Mesendoderm (in vitro differentiated cells): ENCODE data around the gene TMTC2.

Source experiments
- DNase-seq: peaks from one replicate; pipeline ENCODE4 v3.0.0; 2013
- H2AK5ac ChIP-seq: 2 replicates; pipeline ENCODE4 v1.6.1; 2013; ENCODE audit warnings: low read length, inconsistent platforms
- H2BK120ac ChIP-seq: 2 replicates; pipeline ENCODE4 v1.6.1; 2013; ENCODE audit warnings: low read depth, mild to moderate bottlenecking, low read length, moderate library complexity, mixed read lengths
- H2BK15ac ChIP-seq: replicated peaks from 2 replicates; pipeline ENCODE4 v1.6.1; 2013; ENCODE audit warnings: low read depth, mild to moderate bottlenecking, moderate library complexity
- H2BK5ac ChIP-seq: 2 replicates; pipeline ENCODE4 v1.6.1; 2013; ENCODE audit warnings: low read length, inconsistent platforms
- H3K18ac ChIP-seq: 2 replicates; pipeline ENCODE4 v1.6.1; 2013; ENCODE audit warnings: mild to moderate bottlenecking, low read length, mixed read lengths
- H3K23ac ChIP-seq: one replicate; pipeline ENCODE4 v1.6.1; 2013; ENCODE audit warnings: low read length
- H3K27ac ChIP-seq: 2 replicates; pipeline ENCODE4 v1.5.1; 2013; ENCODE audit warnings: low read depth, mild to moderate bottlenecking, inconsistent platforms, low read length, moderate library complexity
- H3K27me3 ChIP-seq: 2 replicates; pipeline ENCODE4 v1.6.1; 2013; ENCODE audit warnings: low read length, control low read depth, mild to moderate bottlenecking, inconsistent platforms; ENCODE audit not compliant: insufficient read depth, poor library complexity
- H3K36me3 ChIP-seq: 2 replicates; pipeline ENCODE4 v1.6.1; 2013; ENCODE audit warnings: low read length, inconsistent platforms; ENCODE audit not compliant: control insufficient read depth, insufficient read depth
- H3K4ac ChIP-seq: one replicate; pipeline ENCODE4 v1.6.1; 2013; ENCODE audit warnings: low read depth, mild to moderate bottlenecking, low read length, moderate library complexity
- H3K4me1 ChIP-seq: 2 replicates; pipeline ENCODE4 v1.6.1; 2013; ENCODE audit warnings: low read depth, low read length, inconsistent platforms; ENCODE audit not compliant: control insufficient read depth
- H3K4me2 ChIP-seq: 2 replicates; pipeline ENCODE4 v1.6.1; 2013; ENCODE audit warnings: low read length
- H3K4me3 ChIP-seq: 2 replicates; pipeline ENCODE4 v1.5.1; 2013; ENCODE audit warnings: mild to moderate bottlenecking, low read length
- H3K56ac ChIP-seq: one replicate; pipeline ENCODE4 v1.6.1; 2013; ENCODE audit warnings: low read length
- H3K79me1 ChIP-seq: 2 replicates; pipeline ENCODE4 v1.6.1; 2013; ENCODE audit warnings: low read length, inconsistent platforms
- H3K79me2 ChIP-seq: 2 replicates; pipeline ENCODE4 v1.6.1; 2013; ENCODE audit warnings: mild to moderate bottlenecking, low read length; ENCODE audit not compliant: control insufficient read depth, insufficient read depth
- H3K9ac ChIP-seq: 2 replicates; pipeline ENCODE4 v1.6.1; 2013; ENCODE audit warnings: low read length, inconsistent platforms
- H4K5ac ChIP-seq: one replicate; pipeline ENCODE4 v1.6.1; 2013; ENCODE audit warnings: low read length
- H4K8ac ChIP-seq: one replicate; pipeline ENCODE4 v1.6.1; 2013; ENCODE audit warnings: low read depth, mild to moderate bottlenecking, control low read depth, low read length, moderate library complexity
- WGBS: extraction: QIAGEN DNeasy Blood & Tissue Kit; methylation state at CpG from one replicate; pipeline ENCODE4 v1.1.7; 2013; ENCODE audit warnings: low lambda C conversion rate, missing lambda C conversion rate; ENCODE audit not compliant: insufficient coverage; ENCODE audit errors: extremely low coverage; 5-methylcytosine and 5-hydroxymethylcytosine counted together

The TMTC2 gene

DNA sequence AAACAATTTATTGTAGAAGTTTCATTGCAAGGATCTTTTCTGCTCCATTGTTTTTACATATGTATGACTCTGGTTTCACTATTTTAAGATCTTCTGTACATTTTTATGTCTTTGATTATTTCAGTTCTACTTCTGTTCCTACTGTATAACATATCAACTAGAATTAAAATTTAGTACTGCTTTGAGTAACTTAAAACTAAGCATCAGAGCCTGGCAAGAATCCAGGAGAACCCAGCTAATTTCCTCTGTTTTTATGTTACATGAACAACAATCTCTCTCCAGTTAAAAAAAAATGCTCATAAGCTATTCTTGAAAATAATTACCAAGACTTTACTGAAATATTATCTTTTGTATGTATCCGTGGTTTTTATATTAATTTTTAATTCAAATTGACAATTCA is 370.7 kb downstream of the TMTC2 start:
- Histone ChIP-seq H3K4me1 (no peaks in the 10 kb centered on the region), H2BK5ac (no peak overlapping the region), H3K4ac (no peak overlapping the region), H3K27me3 (no peaks in the 10 kb centered on the region), H2BK120ac (no peak overlapping the region), H3K23ac (no peak overlapping the region), H3K9ac (no peak overlapping the region), H3K18ac (no peak overlapping the region), H3K79me2 (no peaks in the 10 kb centered on the region), H3K4me3 (no peak overlapping the region), H3K79me1 (no peaks in the 10 kb centered on the region), H3K36me3 (no peaks in the 10 kb centered on the region), H4K5ac (no peak overlapping the region), H3K4me2 (no peak overlapping the region), H2BK15ac (no peak overlapping the region), H3K56ac (no peak overlapping the region), H3K27ac (no peak overlapping the region), H4K8ac (no peak overlapping the region), H2AK5ac (no peak overlapping the region)
- no peak for DNase-seq
- no CpG with 5 or more reads among the region's 1 CpG for WGBS

DNA sequence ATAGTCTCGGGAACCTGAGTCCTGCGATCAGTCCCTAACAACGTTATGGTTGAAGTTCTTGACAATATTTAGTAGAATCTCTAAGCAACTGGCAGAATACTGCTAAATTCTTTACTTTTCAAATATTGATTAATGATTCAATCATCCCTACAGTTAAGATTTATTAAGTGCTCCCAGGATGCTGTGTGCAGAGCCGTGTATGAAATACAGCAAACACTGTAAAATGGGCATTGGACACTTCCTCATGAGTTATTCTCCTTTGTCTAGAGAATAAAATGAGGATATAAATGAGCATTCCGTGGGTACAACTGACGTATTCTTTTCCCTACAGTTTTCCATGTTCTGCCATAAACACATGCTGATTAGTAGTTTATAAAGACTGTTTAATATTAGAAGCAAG is 372.4 kb downstream of the TMTC2 start:
- no peak overlapping the region for H4K8ac ChIP-seq
- DNase-seq = no peak
- H3K4ac ChIP-seq = no peak overlapping the region
- no peak overlapping the region for H3K23ac ChIP-seq
- no peak overlapping the region for H3K4me3 ChIP-seq
- H3K4me2 ChIP-seq = no peak overlapping the region
- no peak overlapping the region for H2BK15ac ChIP-seq
- H2BK120ac ChIP-seq = no peak overlapping the region
- no peak overlapping the region for H4K5ac ChIP-seq
- no peaks in the 10 kb centered on the region for H3K79me2 ChIP-seq
- no CpG with 5 or more reads among the region's 6 CpGs for WGBS
- H3K4me1 ChIP-seq = no peaks in the 10 kb centered on the region
- no peak overlapping the region for H2BK5ac ChIP-seq
- H2AK5ac ChIP-seq = no peak overlapping the region
- no peak overlapping the region for H3K56ac ChIP-seq
- no peak overlapping the region for H3K9ac ChIP-seq
- no peaks in the 10 kb centered on the region for H3K36me3 ChIP-seq
- H3K79me1 ChIP-seq = no peaks in the 10 kb centered on the region
- no peaks in the 10 kb centered on the region for H3K27me3 ChIP-seq
- no peak overlapping the region for H3K18ac ChIP-seq
- no peak overlapping the region for H3K27ac ChIP-seq

DNA sequence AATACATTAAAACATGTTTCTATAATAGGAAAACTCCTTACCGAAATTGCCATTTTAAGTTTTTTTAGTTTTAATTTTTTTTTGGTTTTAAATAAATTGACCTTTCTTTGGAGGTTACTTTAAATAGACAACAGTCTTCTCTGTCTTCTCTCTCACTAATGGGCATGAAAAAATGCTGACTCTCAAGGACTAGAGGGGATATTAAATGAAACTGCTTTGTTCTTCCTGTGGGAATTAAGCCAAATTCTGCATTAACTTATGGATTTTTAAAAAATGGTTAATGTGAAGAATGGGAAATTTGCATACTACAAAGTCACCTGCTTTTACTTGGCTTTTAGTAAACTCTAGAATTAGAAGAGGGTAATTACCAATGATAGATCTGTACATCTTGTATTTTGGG is 378.9 kb downstream of the TMTC2 start:
- Histone ChIP-seq H2BK15ac (no peak overlapping the region), H3K4ac (no peak overlapping the region), H3K4me2 (no peak overlapping the region), H3K9ac (no peak overlapping the region), H3K27me3 (no peaks in the 10 kb centered on the region), H3K79me2 (no peaks in the 10 kb centered on the region), H4K5ac (no peak overlapping the region), H2BK5ac (no peak overlapping the region), H3K4me1 (no peaks in the 10 kb centered on the region), H3K18ac (no peak overlapping the region), H3K27ac (no peak overlapping the region), H3K4me3 (no peak overlapping the region), H2AK5ac (no peak overlapping the region), H2BK120ac (no peak overlapping the region), H3K79me1 (no peaks in the 10 kb centered on the region), H3K56ac (no peak overlapping the region), H3K36me3 (no peaks in the 10 kb centered on the region), H4K8ac (no peak overlapping the region), H3K23ac (no peak overlapping the region)
- no peak for DNase-seq
- no CpG with 5 or more reads among the region's 1 CpG for WGBS

- Histone ChIP-seq H4K5ac (no peak overlapping the region), H3K4me2 (no peak overlapping the region), H3K18ac (no peak overlapping the region), H3K27me3 (no peaks in the 10 kb centered on the region), H3K23ac (no peak overlapping the region), H4K8ac (no peak overlapping the region), H3K79me2 (no peaks in the 10 kb centered on the region), H2BK120ac (no peak overlapping the region), H2BK15ac (no peak overlapping the region), H2BK5ac (no peak overlapping the region), H3K79me1 (no peaks in the 10 kb centered on the region), H3K4me1 (no peaks in the 10 kb centered on the region), H2AK5ac (no peak overlapping the region), H3K9ac (no peak overlapping the region), H3K4ac (no peak overlapping the region), H3K56ac (no peak overlapping the region), H3K4me3 (no peak overlapping the region), H3K27ac (no peak overlapping the region), H3K36me3 (no peaks in the 10 kb centered on the region)
- no peak for DNase-seq
These were observed 381.3 kb downstream of the TMTC2 start for GRCh38 chr12:83067981-83068380.

DNA sequence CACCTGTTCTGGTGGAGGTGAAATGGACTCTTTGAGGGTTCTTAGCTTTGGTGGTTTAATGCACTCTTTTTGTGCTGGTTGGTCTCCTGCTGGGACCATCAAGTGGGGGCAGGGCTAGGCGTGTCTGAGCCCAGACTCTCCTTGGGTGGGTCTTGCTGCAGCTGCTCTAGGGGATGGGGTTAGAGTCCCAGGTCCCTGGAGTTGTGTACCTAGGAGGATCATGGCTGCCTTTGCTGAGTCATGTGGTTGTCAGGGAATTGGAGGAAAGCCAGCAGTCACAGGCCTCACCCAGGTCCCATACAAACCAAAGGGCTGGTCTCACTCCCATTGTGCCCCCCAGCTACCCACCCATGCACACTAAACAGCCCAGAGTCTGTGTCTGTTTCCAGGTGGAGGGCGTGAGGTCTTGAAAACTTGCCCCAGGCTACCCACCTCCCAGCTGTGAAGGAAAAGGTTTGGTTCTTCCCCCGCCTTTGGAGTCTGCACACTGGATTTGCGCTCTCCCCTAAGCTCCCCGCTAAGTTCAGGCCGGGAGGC is 387.7 kb downstream of the TMTC2 start:
- no peaks in the 10 kb centered on the region for H3K79me2 ChIP-seq
- H2AK5ac ChIP-seq = no peak overlapping the region
- H2BK15ac ChIP-seq = no peak overlapping the region
- H2BK120ac ChIP-seq = no peak overlapping the region
- H3K27me3 ChIP-seq = no peaks in the 10 kb centered on the region
- H3K4me3 ChIP-seq = no peak overlapping the region
- no CpG with 5 or more reads among the region's 6 CpGs for WGBS
- no peak overlapping the region for H4K5ac ChIP-seq
- no peaks in the 10 kb centered on the region for H3K36me3 ChIP-seq
- H3K4me1 ChIP-seq = no peaks in the 10 kb centered on the region
- H3K27ac ChIP-seq = no peak overlapping the region
- no peak overlapping the region for H3K9ac ChIP-seq
- H3K23ac ChIP-seq = no peak overlapping the region
- no peak overlapping the region for H4K8ac ChIP-seq
- no peak overlapping the region for H3K18ac ChIP-seq
- no peak overlapping the region for H3K4me2 ChIP-seq
- no peak overlapping the region for H3K4ac ChIP-seq
- H3K79me1 ChIP-seq = no peaks in the 10 kb centered on the region
- H3K56ac ChIP-seq = no peak overlapping the region
- DNase-seq = no peak
- no peak overlapping the region for H2BK5ac ChIP-seq

DNA sequence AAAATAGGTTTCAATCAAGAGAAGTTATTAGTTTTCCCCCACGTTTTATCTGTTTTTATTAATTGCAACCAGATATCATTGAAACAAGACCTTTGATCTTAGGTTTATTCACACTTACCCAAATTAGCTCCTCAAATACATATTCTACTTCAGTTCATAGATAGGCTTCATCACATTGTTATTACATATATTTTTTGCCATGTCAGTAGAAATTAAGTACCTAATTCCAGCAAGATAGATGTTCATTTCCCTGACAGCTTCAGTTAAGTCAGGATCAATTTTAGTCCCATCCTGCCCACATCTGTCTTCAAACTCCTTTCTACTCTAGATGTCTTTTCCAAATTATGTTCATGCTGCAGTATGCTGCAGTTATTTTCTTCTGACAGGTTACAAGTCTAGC is 388.8 kb downstream of the TMTC2 start:
- Histone ChIP-seq H3K18ac (no peak overlapping the region), H3K4ac (no peak overlapping the region), H3K79me1 (no peaks in the 10 kb centered on the region), H2BK120ac (no peak overlapping the region), H4K8ac (no peak overlapping the region), H3K27me3 (no peaks in the 10 kb centered on the region), H3K56ac (no peak overlapping the region), H3K4me2 (no peak overlapping the region), H3K23ac (no peak overlapping the region), H3K36me3 (no peaks in the 10 kb centered on the region), H3K4me3 (no peak overlapping the region), H3K4me1 (no peaks in the 10 kb centered on the region), H3K79me2 (no peaks in the 10 kb centered on the region), H4K5ac (no peak overlapping the region), H2AK5ac (no peak overlapping the region), H2BK15ac (no peak overlapping the region), H2BK5ac (no peak overlapping the region), H3K9ac (no peak overlapping the region), H3K27ac (no peak overlapping the region)
- WGBS = no CpG with 5 or more reads among the region's 1 CpG
- DNase-seq = no peak
